Measurements from ENCODE around the gene SIRT7. TPM values are rescaled to one million over a fixed set of nuclear protein-coding genes. Genes with fewer than 3 reads are reported as not detected.
A peak's percentile ranks its signal among the peaks of the same experiment; 100 is the strongest.

The SIRT7 gene
- polyA plus RNA-seq, 3 donors = 14.0 to 21.3 (median 20.6) TPM

DNA sequence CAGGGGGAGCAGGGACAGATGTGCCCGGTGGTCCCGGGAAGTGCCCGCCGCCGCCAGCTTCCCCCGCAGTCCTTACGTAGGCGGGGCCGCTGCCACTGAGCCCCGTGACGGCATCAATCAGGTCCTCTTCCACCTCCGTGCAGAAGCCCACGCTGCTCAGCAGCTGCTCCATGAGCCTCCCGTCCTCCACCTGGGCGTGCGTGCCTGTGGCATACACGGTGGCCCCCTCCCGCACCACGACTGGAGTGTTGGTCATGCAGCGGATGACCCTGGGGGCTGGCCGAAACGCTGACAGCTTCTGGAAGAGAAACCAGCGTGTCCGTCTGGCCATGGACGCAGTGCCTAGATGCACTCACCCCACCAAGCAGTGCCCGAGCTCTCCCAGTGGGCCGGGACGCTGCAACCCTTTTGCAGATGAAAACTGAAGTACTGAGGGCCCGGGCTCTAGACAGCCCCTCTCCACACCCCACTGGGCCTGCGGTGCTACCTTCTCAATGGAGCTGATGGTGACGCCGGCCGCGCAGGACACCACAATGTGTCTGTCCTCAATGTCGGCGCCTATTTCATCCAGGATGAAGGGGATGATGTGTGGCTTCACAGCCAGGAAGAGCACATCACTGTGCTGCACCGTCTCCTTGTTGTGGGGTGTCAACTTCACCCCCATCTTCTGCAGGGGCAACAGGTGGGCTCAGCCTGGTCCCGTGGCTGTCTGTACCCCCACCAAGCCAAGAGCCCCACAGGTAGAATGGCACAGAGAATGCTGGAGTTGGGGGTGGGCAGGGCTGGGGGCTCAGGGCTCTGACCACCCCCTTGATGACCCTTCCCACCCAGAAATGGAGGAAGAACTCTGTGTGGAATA, 17.1 kb upstream of the SIRT7 start:
- no peak for DNase-seq

DNA sequence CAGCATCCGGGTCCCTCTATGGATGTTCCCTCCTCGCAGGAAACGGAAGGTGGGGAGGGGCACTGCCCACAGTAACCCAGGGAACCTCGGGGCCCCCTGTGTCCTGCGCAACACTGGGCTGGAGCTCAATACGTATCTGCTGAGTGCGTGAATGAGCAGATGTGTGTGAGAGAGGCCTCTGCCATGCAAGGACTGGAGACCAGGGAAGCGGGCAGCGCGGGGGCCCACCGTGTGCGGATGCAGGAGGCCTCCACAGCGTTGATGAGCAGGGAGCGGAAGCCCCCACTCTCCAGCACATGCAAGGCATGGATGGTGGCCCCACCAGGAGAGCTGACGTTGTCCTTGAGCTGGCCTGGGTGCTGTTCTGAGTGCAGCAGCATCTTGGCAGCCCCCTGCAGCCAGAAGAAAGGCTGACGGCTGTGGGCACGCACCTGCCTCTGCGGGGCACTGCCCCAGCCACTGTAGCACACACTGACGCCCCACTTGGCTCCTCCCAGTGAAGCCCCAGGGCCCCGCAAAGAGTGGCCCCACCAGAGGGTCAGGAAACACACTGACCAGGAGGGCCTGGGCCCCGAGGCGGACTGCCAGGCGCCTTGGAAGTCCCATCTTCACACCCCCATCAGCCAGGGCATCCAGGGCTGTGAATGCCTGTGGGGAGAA, 16.3 kb upstream of the SIRT7 start:
- DNase-seq = no peak

DNA sequence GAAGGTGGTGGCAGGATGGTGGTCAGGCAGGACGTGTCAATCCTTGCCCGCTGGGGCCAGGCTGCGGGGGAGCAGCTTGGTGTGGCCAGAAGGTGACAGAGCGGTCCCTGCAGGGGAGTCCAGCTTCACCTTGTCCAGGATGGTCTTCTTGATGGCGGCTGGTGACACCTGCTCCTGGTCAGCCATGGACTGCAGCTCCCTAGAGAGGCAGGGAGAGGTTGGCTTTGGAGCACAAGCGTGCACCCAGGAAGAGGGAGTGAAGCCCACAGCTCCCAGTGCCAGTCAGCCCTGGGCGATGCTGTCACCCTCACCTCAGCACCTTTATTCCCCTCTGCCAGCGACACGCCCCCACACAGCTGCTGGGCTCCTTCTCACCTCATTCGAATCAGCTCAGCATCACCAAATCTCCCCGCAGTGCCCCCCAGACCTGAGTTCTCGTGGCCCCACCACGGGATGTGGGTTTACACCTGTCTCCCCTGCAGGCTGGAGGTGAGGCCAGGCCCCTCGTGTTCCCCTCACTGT, 15.3 kb upstream of the SIRT7 start:
- DNase-seq = no peak

- DNase-seq = no peak
These were observed 14.5 kb upstream of the SIRT7 start for GRCh38 chr17:81932333-81932983.

DNA sequence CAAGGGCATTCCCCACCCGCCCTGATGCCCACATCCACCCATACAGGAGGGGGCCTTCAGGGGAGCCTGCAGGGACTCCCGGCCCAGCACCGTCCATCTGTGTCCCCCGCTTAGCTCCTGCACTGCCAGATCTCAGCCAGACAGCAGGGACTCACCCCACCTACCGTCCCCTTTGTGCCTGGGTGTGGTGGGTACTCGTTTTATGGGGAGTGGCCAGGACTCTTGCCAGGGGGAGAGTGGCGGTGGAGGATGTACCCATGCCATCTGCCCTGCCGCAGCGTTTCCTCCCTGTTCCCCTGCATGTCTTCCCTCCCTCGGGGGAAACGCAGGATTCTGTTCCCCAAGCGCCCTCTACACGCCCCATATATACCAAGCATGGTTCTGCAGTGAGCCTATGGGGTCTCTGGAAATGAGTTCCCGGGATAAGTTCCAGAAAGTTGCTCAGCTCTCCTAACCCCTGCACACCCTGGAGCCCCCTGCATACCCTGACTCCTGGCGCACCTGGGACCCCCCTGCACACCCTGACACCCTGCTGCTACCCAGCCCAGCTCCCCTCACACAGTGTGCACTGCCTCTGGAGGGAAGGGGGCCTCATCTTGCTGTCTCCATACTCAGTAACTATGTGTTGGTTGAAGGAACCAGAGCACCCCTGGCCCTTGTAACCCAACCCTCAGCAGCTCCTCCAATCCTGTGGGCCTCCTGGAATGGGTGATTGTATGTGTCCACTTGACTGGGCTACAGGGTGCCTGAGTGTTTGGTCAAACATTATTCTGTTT, 13.8 kb upstream of the SIRT7 start:
- DNase-seq = no peak

DNA sequence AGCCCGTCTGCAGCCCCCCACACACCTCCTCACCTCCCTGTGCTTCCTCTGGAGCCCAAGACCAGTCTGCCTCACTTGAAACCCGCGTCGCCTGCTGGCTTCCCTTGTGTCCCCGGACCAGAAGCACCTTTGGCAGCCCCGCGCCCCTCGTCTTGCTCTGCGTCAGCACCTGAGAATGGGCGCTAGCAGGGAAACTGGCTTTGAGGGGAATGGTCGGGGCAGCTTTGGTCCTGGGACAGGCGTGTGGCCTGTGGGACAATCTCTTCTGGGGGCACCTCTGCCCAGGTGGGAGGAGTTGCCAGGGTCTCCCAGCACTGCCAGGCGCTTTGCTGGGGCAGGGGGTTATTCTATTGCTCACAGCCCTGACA, 13.2 kb upstream of the SIRT7 start:
- DNase-seq = no peak

DNA sequence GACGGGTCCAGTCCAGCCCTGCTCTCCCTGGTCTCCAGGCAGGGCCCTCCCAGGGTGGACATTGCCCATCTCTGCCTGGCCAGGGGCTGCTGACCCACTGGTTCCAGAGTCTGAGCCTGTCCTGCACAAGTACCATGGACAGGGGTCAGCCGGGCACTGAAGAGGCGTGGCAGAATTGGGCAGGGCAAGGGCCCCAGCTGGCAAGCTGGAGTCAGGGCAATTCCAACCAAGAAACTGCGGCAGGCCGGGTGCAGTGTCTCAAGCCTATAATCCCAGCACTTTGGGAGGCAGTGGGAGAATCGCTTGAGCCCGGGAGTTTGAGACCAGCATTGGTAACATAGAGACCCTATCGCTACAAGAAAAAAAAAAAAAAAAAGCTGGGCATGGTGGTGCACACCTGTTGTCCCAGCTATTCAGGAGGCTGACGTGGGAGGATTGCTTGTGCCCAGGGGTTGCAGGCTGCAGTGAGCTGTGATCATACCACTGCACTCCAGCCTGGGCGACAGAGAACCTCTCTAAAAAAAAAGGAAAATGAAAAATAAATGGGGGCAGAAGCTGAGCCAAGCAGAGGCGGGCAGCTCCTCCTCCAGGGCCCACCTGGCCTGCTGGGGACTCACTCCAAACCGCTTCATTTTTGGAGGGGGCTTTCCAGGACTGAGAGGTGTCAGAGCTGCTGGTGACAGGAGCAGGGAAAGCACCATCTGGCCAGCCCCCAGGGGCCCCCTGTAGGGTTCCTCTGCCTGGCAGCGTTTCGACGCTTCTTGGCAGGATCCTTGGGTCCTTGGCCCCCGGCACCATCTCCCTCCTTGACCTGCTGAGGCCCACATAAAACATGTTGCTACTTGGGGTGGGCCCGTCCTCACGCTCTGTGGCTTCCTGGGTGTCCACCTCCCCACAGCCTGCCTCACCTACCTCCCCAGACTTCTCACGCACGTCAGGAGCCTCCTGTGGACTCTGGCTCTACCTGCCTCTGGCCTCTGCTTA, 12.5 kb upstream of the SIRT7 start:
- DNase-seq = no peak

DNA sequence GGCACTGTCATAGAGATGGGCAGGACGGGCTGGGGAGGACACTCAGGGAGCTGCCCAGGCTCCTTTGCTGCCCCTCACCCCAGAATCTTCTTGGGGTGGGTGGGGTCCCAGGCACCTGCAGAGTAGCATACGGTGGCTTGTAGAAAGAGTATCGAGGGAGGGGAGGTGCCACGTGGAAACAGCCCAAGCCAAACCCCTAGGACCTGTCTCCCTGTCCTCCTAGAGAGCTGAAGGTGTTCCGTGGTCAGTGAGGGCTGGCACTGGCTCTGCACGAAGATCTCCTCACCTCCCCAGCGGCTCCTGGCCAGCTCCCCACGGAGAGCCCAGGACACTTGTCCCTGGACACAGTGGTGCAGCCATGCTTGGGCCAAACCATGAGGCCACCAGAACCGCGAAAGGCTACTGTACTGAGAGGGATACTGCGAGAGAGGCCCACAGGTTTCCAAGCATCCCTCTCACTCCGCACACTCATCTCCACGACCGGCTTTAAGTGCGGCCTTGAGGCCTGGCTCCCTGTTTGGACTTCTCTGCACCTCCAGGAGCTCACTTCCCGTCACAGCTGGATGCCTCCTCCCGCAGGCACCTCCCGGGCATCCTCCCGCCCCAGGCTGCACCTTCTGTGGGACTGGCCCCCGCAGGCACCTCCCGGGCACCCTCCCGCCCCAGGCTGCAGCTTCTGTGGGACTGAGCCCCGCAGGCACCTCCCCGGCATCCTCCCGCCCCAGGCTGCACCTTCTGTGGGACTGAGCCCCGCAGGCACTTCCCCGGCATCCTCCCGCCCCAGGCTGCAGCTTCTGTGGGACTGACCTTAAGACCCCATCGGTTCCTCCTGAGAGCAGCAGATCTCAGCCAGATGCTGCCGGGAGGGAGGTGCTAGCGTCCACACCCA, 11.5 kb upstream of the SIRT7 start:
- no peak for DNase-seq

- no peak for DNase-seq
These were observed 10.7 kb upstream of the SIRT7 start for GRCh38 chr17:81928544-81929252.

GRCh38 chr17:81927653-81928543, 9.9 kb upstream of the SIRT7 start, which contains the start of gene MAFG:
Gene MAFG (minus strand): TSS chr17:81927735. CDS start chr17:81923185, 4,550 bp downstream.
- DNase-seq = peak; percentile 96

GRCh38 chr17:81927152-81927652, 9.2 kb upstream of the SIRT7 start:
- no peak for DNase-seq

DNA sequence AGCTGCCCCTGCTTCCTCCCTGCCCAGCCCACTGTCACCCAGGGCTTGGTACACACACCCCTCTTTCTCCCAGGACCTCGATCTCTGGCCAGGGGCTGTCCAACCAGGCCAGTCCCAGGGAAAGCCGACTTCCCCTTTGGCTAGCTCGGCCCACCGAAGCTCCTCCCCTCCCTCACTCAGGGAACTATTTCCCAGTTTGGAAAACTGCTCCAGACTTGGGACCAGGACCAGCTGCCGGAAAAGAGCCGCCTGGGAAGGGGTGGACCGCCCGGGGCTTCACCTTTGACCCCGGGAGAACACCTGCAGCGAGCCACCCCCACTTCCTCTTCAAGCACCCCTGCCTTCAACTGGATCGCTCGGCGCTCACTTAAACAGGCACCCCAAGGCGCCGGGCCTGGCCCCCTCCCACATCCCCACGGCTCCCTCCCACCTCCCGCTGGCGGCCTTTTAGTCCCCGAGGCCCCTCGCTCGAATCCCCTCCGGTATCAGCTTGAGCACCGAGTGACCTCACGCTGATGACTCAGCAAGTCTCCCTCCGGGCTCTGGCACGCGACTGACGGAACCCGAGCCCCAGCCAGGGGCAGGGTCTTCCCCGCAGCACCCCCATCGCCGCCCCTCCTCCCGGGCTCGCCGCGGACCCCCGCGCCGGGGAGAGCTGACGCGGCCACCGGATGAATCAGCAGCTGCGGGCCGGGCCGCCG, 8.6 kb upstream of the SIRT7 start:
- DNase-seq = peak; percentile 60

GRCh38 chr17:81925860-81926450, 8.0 kb upstream of the SIRT7 start:
- no peak for DNase-seq

GRCh38 chr17:81924557-81925532, 6.9 kb upstream of the SIRT7 start:
- no peak for DNase-seq

All from renal pelvis (tissue), 4 donors.